RWPE2 (cell line): ENCODE measurements around the gene PRKG1.
A peak's percentile ranks its signal among the peaks of the same experiment; 100 is the strongest.

Experiments used
- ATAC-seq: fragments of 200-7000 bp; cut with Tn5 transposase; 3 replicates; pipeline ENCODE4 v1.9.1; 2021; ENCODE audit warnings: low read depth
- DNase-seq: peaks from one replicate; pipeline ENCODE4 v3.0.0-alpha.2; 2020; ENCODE audit warnings: low spot score
- H3K27ac ChIP-seq: fragments of 450-650 bp; 2 replicates; pipeline ENCODE4 v1.5.1; 2017; ENCODE audit warnings: mild to moderate bottlenecking; ENCODE audit not compliant: poor library complexity, severe bottlenecking
- H3K27me3 ChIP-seq: fragments of 250-450 bp; sonication (Bioruptor Pico); 2 replicates; pipeline ENCODE4 v1.5.1; 2021; ENCODE audit warnings: mild to moderate bottlenecking, moderate library complexity; ENCODE audit not compliant: insufficient read depth, poor library complexity, severe bottlenecking
- H3K36me3 ChIP-seq: fragments of 250-450 bp; sonication (Bioruptor Pico); 2 replicates; pipeline ENCODE4 v1.5.1; 2020; ENCODE audit warnings: low read depth, mild to moderate bottlenecking, moderate library complexity
- H3K4me1 ChIP-seq: fragments of 250-450 bp; sonication (Bioruptor Pico); 2 replicates; pipeline ENCODE4 v1.5.1; 2021; ENCODE audit warnings: mild to moderate bottlenecking, moderate library complexity; ENCODE audit not compliant: insufficient read depth, poor library complexity, severe bottlenecking
- H3K4me3 ChIP-seq: fragments of 250-450 bp; sonication (Bioruptor Pico); 2 replicates; pipeline ENCODE4 v1.5.1; 2021; ENCODE audit warnings: mild to moderate bottlenecking, moderate library complexity; ENCODE audit not compliant: severe bottlenecking
- H3K9me3 ChIP-seq: fragments of 250-450 bp; sonication (Bioruptor Pico); 2 replicates; pipeline ENCODE4 v1.5.1; 2021; ENCODE audit warnings: mild to moderate bottlenecking, moderate library complexity; ENCODE audit not compliant: severe bottlenecking
- CTCF ChIP-seq: fragments of 450-650 bp; IDR thresholded peaks from one replicate; pipeline ENCODE4 v1.5.1; 2017; ENCODE audit warnings: mild to moderate bottlenecking, moderate library complexity; ENCODE audit not compliant: poor library complexity, severe bottlenecking

The PRKG1 gene

GRCh38 chr10:52063159-52063558 lies 988.9 kb downstream of the PRKG1 start:
- Histone ChIP-seq H3K27ac (no peak overlapping the region), H3K4me3 (no peak overlapping the region), H3K36me3 (no peaks in the 10 kb centered on the region), H3K27me3 (no peaks in the 10 kb centered on the region), H3K9me3 (no peaks in the 10 kb centered on the region), H3K4me1 (no peaks in the 10 kb centered on the region)
- DNase-seq (peak; percentile 22), ATAC-seq (no peak)
- TF ChIP-seq CTCF, result no peak

GRCh38 chr10:52064084-52064845 lies 990.0 kb downstream of the PRKG1 start:
- Histone ChIP-seq H3K4me1 (no peaks in the 10 kb centered on the region), H3K36me3 (no peaks in the 10 kb centered on the region), H3K27me3 (no peaks in the 10 kb centered on the region), H3K27ac (no peak overlapping the region), H3K4me3 (no peak overlapping the region), H3K9me3 (no peaks in the 10 kb centered on the region)
- no peak; the same call in 2 of the 3 replicates for ATAC-seq
- DNase-seq, result peak; percentile 24
- no peak for TF ChIP-seq CTCF

- H3K27me3 ChIP-seq, result no peaks in the 10 kb centered on the region
- no peak overlapping the region for H3K27ac ChIP-seq
- ATAC-seq, result no peak
- no peaks in the 10 kb centered on the region for H3K9me3 ChIP-seq
- no peaks in the 10 kb centered on the region for H3K4me1 ChIP-seq
- H3K4me3 ChIP-seq, result no peak overlapping the region
- no peaks in the 10 kb centered on the region for H3K36me3 ChIP-seq
- no peak for DNase-seq
- peak; percentile 20 for TF ChIP-seq CTCF
Observed at GRCh38 chr10:52066383-52066782, 992.1 kb downstream of the PRKG1 start.

- H3K36me3 ChIP-seq, result no peaks in the 10 kb centered on the region
- DNase-seq, result no peak
- no peak overlapping the region for H3K4me3 ChIP-seq
- no peak for ATAC-seq
- no peaks in the 10 kb centered on the region for H3K9me3 ChIP-seq
- no peak overlapping the region for H3K27ac ChIP-seq
- H3K4me1 ChIP-seq, result no peaks in the 10 kb centered on the region
- no peak for TF ChIP-seq CTCF
- H3K27me3 ChIP-seq, result no peaks in the 10 kb centered on the region
Observed at GRCh38 chr10:52068485-52068884, 994.2 kb downstream of the PRKG1 start.

GRCh38 chr10:52071814-52072213 lies 997.5 kb downstream of the PRKG1 start:
- no peak overlapping the region for H3K27ac ChIP-seq
- no peak overlapping the region for H3K4me3 ChIP-seq
- ATAC-seq, result no peak
- peaks cover 10% of the 10 kb centered on the region for H3K27me3 ChIP-seq
- no peaks in the 10 kb centered on the region for H3K4me1 ChIP-seq
- TF ChIP-seq CTCF, result no peak
- H3K9me3 ChIP-seq, result no peaks in the 10 kb centered on the region
- H3K36me3 ChIP-seq, result no peaks in the 10 kb centered on the region
- DNase-seq, result no peak
